NCI-H146 treated with DMSO at 0.1 percent for 48 hours (cell line): Measurements from ENCODE around the gene ZNF324B.
"Not testable (repeated sequence)": the region's sequence is repeated elsewhere in the genome, so short reads cannot be mapped to it uniquely, and the experiment has no call there.

Experiments
- DNase-seq: peaks from one replicate; lab custom pipeline; 2025; ENCODE audit not compliant: unreplicated experiment; lab: John Stamatoyannopoulos, UW

ZNF324B gene

GRCh38 chr19:58451358-58452101 is at the start of gene ZNF324B:
TSS of gene ZNF324B (plus strand) at chr19:58451622. CDS start at chr19:58453702, 2,080 bp downstream.
- peak; percentile 98 for DNase-seq

- no peak for DNase-seq
Measured at GRCh38 chr19:58401840-58402421, 49.5 kb upstream of the ZNF324B start.

GRCh38 chr19:58403920-58404478 is 47.4 kb upstream of the ZNF324B start:
- DNase-seq, result not testable (repeated sequence)

GRCh38 chr19:58406818-58407657 is 44.4 kb upstream of the ZNF324B start:
- no peak for DNase-seq

- peak; percentile 30 for DNase-seq
Measured at GRCh38 chr19:58407658-58408151, 43.7 kb upstream of the ZNF324B start.

GRCh38 chr19:58408152-58409009 is 43.0 kb upstream of the ZNF324B start, which contains the start of gene ZNF584:
TSS of gene ZNF584 (plus strand) at chr19:58408649. CDS start at chr19:58409148, 499 bp downstream.
- DNase-seq, result peak; percentile 94

GRCh38 chr19:58409010-58409790 is 42.2 kb upstream of the ZNF324B start:
- DNase-seq, result peak; percentile 13

GRCh38 chr19:58416604-58417003 is 34.8 kb upstream of the ZNF324B start:
- DNase-seq, result no peak

- no peak for DNase-seq
Measured at GRCh38 chr19:58417071-58417470, 34.4 kb upstream of the ZNF324B start.

GRCh38 chr19:58428617-58429016 is 22.8 kb upstream of the ZNF324B start:
- DNase-seq, result no peak

- no peak for DNase-seq
Measured at GRCh38 chr19:58429745-58430144, 21.7 kb upstream of the ZNF324B start.

GRCh38 chr19:58434217-58434616 is 17.2 kb upstream of the ZNF324B start:
- DNase-seq, result no peak

GRCh38 chr19:58439576-58440554 is 11.6 kb upstream of the ZNF324B start, which contains the start of gene ZNF132:
TSS of gene ZNF132 (minus strand) at chr19:58440153. CDS start at chr19:58439821, 332 bp downstream.
- peak; percentile 95 for DNase-seq

GRCh38 chr19:58440556-58440955 is 10.9 kb upstream of the ZNF324B start:
- no peak for DNase-seq

- DNase-seq, result not testable (repeated sequence)
Measured at GRCh38 chr19:58442986-58443385, 8.4 kb upstream of the ZNF324B start.

- DNase-seq, result not testable (repeated sequence)
Measured at GRCh38 chr19:58448860-58449259, 2.6 kb upstream of the ZNF324B start.

- DNase-seq, result not testable (repeated sequence)
Measured at GRCh38 chr19:58449980-58450379, 1.4 kb upstream of the ZNF324B start.

GRCh38 chr19:58450856-58451357 is 515 bp upstream of the ZNF324B start:
- peak; percentile 82 for DNase-seq
